Spinal cord (tissue), 10 donors: ENCODE data around the gene ARHGAP9. TPM values are rescaled to one million over a fixed set of nuclear protein-coding genes. Genes with fewer than 3 reads are reported as not detected.
"Not testable (repeated sequence)": the region's sequence is repeated elsewhere in the genome, so short reads cannot be mapped to it uniquely, and the experiment has no call there.

Source experiments
- DNase-seq, 6 donors: peaks; one replicate each; pipeline versions ENCODE4 v3.0.0 to v3.0.0-alpha.2; 2013 to 2015; ENCODE audit warnings: low spot score in 6 of 6, low read depth in 4 of 6
- H3K27ac ChIP-seq: one replicate; pipeline ENCODE4 v1.5.1; 2013; ENCODE audit warnings: low read depth, low read length, control low read depth
- H3K27me3 ChIP-seq: one replicate; pipeline ENCODE4 v1.6.1; 2013; ENCODE audit warnings: low read length; ENCODE audit not compliant: control insufficient read depth, insufficient read depth
- H3K36me3 ChIP-seq: one replicate; pipeline ENCODE4 v1.6.1; 2013; ENCODE audit warnings: low read length; ENCODE audit not compliant: control insufficient read depth, insufficient read depth
- H3K4me1 ChIP-seq: one replicate; pipeline ENCODE4 v1.6.1; 2013; ENCODE audit warnings: low read length; ENCODE audit not compliant: control insufficient read depth, insufficient read depth
- H3K4me3 ChIP-seq: one replicate; pipeline ENCODE4 v1.5.1; 2013; ENCODE audit warnings: low read depth, low read length, control low read depth
- H3K9me3 ChIP-seq: one replicate; pipeline ENCODE4 v1.6.1; 2013; ENCODE audit warnings: low read length; ENCODE audit not compliant: control insufficient read depth, insufficient read depth
- WGBS: methylation state at CpG from one replicate; pipeline ENCODE4 v1.1.5; 2013; ENCODE audit warnings: missing lambda C conversion rate; ENCODE audit not compliant: insufficient coverage; 5-methylcytosine and 5-hydroxymethylcytosine counted together
- polyA plus RNA-seq, 2 donors: library from polyadenylated mRNA; unstranded; fragments of 120-200 nt; gene quantifications; one replicate each; pipeline ENCODE4 v1.2.1, GENCODE V29; 2013; ENCODE audit not compliant: insufficient read length in 2 of 2
- total RNA-seq, 2 donors: library from RNA; depleted of rRNA in 1 of 2; stranded (reverse); fragments of 120-200 nt in 1 of 2; fragments of >200 nt in 1 of 2; gene quantifications; one replicate each; pipeline versions ENCODE4 v1.2.3 to v1.2.4, GENCODE V29; 2013 to 2014
- donor health status: healthy.

The ARHGAP9 gene
- total and polyA plus RNA-seq, 4 donors = 4.8 to 6.5 (median 5.3) TPM

DNA sequence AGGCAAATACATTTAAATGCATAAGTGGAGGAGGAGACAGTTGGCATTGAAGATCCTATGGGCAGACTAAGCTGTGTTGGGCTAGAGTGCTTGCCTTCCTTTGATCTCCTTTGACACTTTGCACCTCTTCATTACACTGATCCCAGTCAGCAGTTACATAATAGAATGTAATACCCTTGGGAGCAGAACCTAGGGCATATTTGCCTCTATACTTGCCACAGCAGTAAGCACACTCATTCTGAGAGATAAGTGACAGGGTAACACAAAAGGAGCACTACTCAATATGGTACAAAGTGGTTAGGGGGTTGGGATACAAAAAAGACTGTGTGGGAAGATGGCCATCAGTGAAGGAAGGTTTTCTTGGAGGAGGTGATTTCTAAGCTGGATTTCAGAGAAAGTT, 17.2 kb upstream of the ARHGAP9 start:
- H3K36me3 ChIP-seq = peaks cover 62% of the 10 kb centered on the region

DNA sequence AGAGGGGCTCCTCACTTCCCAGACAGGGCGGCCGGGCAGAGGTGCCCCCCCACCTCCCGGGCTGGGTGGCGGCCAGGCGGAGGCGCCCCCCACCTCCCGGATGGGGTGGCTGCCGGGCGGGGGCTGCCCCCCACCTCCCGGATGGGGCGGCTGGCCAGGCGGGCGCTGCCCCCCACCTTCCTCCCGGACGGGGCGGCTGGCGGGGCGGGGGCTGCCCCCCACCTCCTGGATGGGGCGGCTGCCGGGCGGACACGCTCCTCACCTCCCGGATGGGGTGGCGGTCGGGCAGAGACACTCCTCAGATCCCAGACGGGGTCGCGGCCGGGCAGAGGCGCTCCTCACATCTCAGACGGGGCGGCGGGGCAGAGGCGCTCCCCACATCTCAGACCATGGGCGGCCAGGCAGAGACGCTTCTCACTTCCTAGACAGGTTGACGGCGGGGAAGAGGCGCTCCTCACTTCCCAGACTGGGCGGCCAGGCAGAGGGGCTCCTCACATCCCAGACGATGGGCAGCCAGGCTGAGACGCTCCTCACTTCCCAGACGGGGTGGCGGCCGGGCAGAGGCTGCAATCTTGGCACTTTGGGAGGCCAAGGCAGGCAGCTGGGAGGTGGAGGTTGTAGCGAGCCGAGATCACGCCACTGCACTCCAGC, 15.5 kb upstream of the ARHGAP9 start:
- not testable (repeated sequence) for H3K27me3 ChIP-seq, H3K27ac ChIP-seq, DNase-seq, H3K9me3 ChIP-seq, H3K4me1 ChIP-seq, H3K4me3 ChIP-seq
- 95% methylated on average over 25 of the region's 48 CpGs for WGBS
- peaks cover 56% of the 10 kb centered on the region for H3K36me3 ChIP-seq

More for the DNA sequence above, 17.2 kb upstream of the ARHGAP9 start:
- Histone ChIP-seq H3K9me3 (no peaks in the 10 kb centered on the region), H3K4me1 (no peaks in the 10 kb centered on the region), H3K4me3 (no peak overlapping the region), H3K27ac (no peak overlapping the region), H3K27me3 (no peaks in the 10 kb centered on the region)
- DNase-seq = no peak

DNA sequence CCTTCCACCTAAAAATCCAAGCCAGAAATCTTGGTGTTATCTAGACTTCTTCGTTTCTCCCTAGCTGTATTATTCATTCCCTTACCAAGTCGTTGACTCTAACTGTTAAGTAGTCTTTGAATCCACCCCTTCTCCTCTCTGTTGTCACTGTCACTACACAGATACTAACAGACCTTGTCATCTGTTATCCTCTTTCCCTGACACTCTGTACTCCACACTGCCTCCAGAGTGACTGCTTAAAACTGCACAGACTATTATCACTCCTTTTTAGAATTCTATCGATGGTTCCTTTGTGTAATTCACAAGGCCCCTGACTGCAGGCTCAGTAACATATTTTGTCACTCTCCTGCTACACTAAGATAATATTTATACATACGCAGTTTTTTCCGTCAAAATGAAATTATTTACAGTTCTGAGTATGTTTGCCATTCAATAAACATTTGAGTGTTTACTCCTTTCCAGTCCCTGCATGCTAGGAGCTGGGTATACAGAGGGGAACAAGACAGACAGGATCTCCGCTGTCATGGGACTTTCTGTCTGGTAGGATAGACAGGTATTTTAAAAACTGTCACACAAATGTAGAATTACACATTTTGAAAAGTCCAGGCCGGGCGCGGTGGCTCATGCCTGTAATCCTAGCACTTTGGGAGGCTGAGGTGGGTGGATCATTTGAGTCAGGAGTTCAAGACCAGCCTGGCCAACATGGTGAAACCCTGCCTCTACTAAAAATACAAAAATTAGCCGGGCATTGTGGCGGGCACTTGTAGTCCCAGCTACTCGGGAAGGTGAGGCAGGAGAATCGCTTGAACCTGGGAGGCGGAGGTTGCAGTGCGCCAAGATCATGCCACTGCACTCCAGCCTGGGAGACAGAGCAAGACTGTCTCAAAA, 12.0 kb upstream of the ARHGAP9 start:
- 90% methylated on average over 8 of the region's 15 CpGs for WGBS
- Histone ChIP-seq H3K27ac (no peak overlapping the region), H3K36me3 (peaks cover 40% of the 10 kb centered on the region)

DNA sequence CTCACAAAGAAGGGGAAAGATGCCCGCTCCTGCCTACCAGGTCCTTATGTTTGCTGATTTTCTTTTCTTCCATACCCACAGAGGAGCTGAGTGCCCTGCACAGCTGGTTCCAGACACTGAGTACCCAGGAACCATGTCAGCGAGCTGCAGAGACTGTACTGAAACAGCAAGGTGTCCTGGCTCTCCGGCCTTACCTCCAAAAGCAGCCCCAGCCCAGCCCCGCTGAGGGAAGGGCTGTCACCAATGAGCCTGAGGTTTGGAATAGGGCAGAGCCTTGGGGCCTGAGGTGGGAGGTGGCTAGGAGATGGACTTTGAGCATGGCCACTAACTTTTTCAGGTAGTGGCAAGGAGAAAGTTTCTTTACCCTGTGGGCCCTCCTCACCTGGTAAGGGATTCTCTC, 10.5 kb upstream of the ARHGAP9 start:
- H3K36me3 ChIP-seq = peaks cover 24% of the 10 kb centered on the region
- WGBS = 100% methylated on average over 3 of the region's 4 CpGs
- H3K27me3 ChIP-seq = no peaks in the 10 kb centered on the region
- no peak overlapping the region for H3K27ac ChIP-seq
- DNase-seq = no peak
- H3K4me1 ChIP-seq = peaks cover 16% of the 10 kb centered on the region
- H3K9me3 ChIP-seq = no peaks in the 10 kb centered on the region
- H3K4me3 ChIP-seq = no peak overlapping the region

More for the DNA sequence above, 12.0 kb upstream of the ARHGAP9 start:
- Histone ChIP-seq H3K9me3 (no peaks in the 10 kb centered on the region), H3K27me3 (no peaks in the 10 kb centered on the region), H3K4me1 (peaks cover 16% of the 10 kb centered on the region), H3K4me3 (no peak overlapping the region)
- DNase-seq = peak in 1 of 6 donors; percentile 10

DNA sequence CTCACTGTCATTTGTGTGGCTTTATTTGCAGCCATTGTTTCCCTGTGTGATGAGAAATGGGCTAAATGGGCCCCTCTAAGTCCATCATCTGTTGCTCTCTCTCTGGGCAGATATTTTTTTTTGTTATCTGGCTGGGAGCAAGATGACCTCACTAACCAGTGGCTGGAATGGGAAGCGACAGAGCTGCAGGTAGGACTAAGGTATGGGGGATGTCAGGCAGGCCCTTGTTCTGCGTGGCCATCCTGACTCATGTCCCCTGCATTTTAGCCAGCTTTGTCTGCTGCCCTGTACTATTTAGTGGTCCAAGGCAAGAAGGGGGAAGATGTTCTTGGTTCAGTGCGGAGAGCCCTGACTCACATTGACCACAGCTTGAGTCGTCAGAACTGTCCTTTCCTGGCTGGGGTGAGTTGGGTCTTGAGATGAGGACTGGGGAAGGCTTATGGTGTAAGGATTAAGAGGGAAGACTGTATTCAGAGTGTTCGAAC, 9.5 kb upstream of the ARHGAP9 start:
- Histone ChIP-seq H3K36me3 (peaks cover 21% of the 10 kb centered on the region), H3K27me3 (no peaks in the 10 kb centered on the region), H3K27ac (no peak overlapping the region), H3K4me3 (peak overlapping the region; percentile 92), H3K9me3 (no peaks in the 10 kb centered on the region), H3K4me1 (peaks cover 16% of the 10 kb centered on the region)
- WGBS = 98% methylated on average over 4 of the region's 5 CpGs
- DNase-seq = no peak

DNA sequence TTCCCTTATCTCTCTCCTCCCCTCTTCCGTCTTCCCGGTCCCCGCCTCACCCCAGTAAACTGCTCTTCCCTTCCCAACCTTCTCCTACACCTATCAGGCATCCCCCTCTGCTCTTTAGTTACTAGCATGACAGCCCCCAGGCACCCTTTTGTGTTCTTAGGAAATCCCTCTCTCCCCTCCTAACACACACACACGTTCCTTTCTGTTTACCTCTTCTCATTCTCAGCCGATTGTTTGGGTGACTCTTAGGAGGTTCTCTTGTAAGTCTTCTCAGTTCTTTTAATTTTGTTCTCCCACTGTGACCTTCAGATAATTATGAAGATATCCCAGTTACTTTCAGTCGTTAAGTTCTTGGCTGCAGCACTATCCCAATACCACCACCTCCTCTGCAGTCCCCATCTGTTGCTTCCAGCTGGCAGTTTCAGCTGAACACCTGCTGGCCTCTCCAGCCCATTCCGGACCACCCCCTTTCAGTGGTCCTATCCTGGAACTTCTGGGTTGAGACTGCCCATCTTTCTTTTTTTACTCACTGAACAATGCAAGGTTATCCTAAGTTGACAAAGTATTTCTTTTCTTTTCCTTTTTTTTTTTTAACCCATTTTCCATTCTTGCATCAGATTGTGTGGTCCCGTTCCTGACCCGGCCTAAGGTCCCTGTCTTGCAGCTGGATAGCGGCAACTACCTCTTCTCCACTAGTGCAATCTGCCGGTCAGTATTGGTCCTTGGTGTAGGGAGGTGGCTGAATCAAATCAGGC, 8.9 kb upstream of the ARHGAP9 start:
- no peaks in the 10 kb centered on the region for H3K9me3 ChIP-seq
- WGBS = 0% methylated on average over 5 of the region's 11 CpGs

DNA sequence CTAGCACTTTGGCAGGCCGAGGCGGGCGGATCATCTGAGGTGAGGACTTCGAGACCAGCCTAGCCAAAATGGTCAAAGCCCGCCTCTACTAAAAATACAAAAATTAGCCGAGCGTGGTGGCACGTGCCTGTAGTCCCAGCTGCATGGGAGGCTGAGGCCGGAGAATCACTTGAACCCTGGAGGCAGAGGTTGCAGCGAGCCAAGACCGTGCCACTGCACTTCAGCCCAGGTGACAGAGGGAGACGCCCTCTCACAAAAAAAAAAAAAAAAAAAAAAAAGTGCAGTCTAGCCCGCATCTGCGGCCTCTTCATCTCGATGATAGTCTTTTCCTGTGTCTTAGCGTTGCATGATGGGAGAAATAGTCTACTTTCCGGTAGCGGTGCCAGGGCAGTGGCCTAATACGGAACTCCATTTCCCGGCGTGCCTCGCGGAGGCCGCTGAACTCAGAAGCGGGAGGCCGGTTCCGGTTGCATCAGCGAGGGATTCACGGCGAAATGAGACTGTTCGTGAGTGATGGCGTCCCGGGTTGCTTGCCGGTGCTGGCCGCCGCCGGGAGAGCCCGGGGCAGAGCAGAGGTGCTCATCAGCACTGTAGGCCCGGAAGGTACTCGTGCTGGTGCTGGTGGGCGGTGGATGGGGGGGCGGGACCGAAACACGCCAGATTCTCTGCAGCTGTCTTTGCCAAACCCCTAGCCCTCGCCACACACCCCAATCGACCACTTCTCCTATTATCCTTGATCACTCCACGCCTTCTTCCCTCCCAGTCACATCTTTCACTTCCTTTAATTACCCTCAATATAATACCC, 8.1 kb upstream of the ARHGAP9 start, which contains the start of gene MARS1:
Gene MARS1, plus strand, starts transcription at position 472 of the 805 bp plus-strand sequence. Its CDS starts 23 bp downstream, at position 495.
- peak; percentile 83 to 99 (median 94) for DNase-seq
- under 1% methylated on average over 39 of the region's 47 CpGs for WGBS

More for the DNA sequence above, 8.9 kb upstream of the ARHGAP9 start:
- Histone ChIP-seq H3K4me1 (peaks cover 16% of the 10 kb centered on the region), H3K36me3 (peaks cover 21% of the 10 kb centered on the region), H3K27me3 (no peaks in the 10 kb centered on the region), H3K27ac (peak overlapping the region; percentile 69), H3K4me3 (peak overlapping the region; percentile 92)
- no peak for DNase-seq

DNA sequence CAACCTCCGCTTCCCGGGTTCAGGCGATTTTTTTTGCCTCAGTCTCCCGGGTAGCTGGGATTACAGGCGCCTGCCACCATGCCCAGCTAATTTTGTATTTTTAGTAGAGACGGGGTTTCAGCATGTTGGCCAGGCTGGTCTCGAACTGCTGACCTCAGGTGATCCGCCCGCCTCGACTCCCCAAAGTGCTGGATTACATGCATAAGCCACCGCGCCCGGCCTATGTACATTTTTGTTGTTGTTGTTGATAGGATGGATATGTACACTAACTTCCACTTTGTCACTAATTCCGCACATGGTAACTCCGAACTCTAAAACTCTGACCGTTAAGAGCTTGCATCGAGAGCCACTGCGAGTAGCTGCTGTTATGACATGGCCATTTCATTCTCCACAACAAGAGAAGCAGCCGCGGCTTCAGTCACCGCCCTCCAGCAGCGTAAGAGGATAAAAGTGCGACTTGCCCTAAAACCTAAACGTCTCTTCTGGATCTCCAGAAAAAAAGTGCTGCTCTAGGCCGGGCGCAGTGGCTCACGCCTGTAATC, 7.5 kb upstream of the ARHGAP9 start:
- peak in 1 of 6 donors; percentile 25 for DNase-seq
- 90% methylated on average over 13 of the region's 27 CpGs for WGBS
- H3K27ac ChIP-seq = peak overlapping the region; percentile 15

More for the DNA sequence above, 8.1 kb upstream of the ARHGAP9 start, which contains the start of gene MARS1:
- Histone ChIP-seq H3K9me3 (no peaks in the 10 kb centered on the region), H3K4me3 (peak within 1 kb of the TSS; percentile 92), H3K36me3 (peaks cover 21% of the 10 kb centered on the region), H3K27ac (peak within 1 kb of the TSS; percentile 69), H3K4me1 (peaks cover 16% of the 10 kb centered on the region), H3K27me3 (no peaks in the 10 kb centered on the region)

More for the DNA sequence above, 7.5 kb upstream of the ARHGAP9 start:
- Histone ChIP-seq H3K36me3 (peaks cover 16% of the 10 kb centered on the region), H3K9me3 (no peaks in the 10 kb centered on the region), H3K27me3 (no peaks in the 10 kb centered on the region), H3K4me3 (peak overlapping the region; percentile 92), H3K4me1 (peaks cover 16% of the 10 kb centered on the region)
